ENCODE results near the gene BOD1L1.

BOD1L1 gene

DNA sequence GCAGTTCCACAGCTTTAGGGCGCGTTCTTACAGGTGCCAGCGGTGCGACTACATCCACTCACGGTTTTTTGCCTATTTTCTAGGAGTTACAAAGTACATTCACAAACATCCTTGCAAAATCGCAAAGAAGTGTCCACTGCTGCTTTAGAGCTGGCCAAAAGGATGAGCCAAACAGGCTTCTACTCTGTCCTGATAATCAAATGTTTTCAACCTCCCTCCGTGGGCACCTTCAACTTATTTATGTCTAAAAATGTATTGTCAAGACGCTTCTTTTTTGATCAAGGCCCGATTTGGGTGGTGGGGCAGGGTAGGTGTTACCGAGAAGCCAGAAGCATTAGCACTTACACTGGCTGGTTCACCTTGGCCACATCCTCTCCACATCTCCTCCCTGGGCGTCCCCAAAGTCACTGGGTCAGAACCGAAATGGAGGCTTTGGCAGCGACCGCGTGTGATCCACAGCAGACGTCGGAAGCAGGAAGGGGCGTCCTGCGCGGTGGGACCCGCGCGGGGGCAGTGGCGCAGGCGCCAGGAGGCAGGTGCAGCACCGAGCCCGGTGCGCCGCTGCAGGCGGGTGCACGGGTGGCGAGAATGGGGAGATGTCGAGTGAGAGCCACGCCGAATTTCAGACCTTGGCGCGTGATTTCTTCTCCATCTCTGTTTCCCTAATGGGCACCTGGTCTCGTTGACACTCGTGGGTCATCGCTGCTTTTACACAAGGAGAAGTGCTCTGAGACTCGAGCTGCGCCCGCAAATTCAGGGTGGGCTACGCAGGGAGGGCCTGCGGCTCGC lies 100.1 kb downstream of the BOD1L1 start:
- DNase-seq (ENCODE audit: insufficient read length) (peak; percentile 24), FAIRE-seq (peak; percentile 33)
- TF ChIP-seq POLR2A (IDR thresholded peaks at IDR 0.05; ENCODE audit: low read depth, low read length) (no peak), TAF1 (IDR thresholded peaks at IDR 0.05; ENCODE audit: borderline replicate concordance, low read depth, low read length) (no peak), POLR2AphosphoS5 (IDR thresholded peaks at IDR 0.05; ENCODE audit: low read depth, low read length) (no peak)

DNA sequence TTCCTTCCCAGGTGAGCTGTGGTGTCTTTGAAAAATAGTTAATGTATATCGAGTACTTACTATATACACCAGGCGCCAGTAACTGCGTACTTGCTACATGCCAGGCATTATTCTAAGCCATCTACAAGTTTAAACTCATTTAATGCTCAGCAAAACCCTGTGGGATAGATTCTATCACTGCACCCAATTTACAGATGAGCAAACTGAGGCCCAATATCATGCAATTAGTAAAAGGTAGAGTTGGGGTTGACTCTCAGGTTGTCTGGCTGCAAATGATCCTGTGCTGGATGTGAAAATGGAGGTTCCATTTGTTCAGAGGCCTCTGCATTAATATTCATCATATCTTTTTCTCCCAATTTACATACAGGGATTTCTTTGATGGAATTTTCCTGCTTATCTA lies 100.9 kb downstream of the BOD1L1 start:
- no peak for TF ChIP-seq TAF1 (IDR thresholded peaks at IDR 0.05; ENCODE audit: borderline replicate concordance, low read depth, low read length)
- TF ChIP-seq POLR2A (IDR thresholded peaks at IDR 0.05; ENCODE audit: low read depth, low read length) = no peak
- DNase-seq (ENCODE audit: insufficient read length) (no peak), FAIRE-seq (no peak)

DNA sequence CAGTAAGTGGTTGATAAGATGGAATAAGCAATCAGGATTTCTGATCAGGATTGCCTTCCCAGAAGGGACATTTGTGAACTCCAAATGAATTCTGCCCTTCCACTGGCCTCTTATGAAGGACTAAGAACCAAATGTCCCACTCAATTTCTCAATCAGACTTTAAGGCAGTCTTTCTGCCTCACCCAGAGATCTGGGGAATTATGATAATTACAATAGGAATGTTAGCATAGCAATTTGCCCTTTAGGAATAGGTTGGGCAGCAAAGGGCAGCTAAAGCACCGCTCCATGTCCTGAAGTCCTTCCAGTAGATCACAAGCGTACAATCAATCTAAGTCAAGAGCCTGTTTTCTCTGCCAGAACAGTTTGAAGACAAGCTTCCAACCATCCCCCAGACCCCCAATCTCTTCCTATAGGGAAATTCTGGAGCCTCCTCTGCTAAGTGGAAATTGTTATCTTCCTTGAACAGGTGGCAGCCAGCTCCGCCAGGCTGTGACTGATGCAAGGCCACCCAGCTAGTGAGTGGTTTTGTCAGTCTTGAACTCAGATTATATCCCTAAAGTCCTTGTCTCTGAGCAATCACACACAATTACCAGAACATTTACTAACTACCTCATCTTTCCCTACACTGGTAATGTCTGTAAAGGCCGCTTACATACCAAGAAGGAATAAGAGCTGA lies 101.8 kb downstream of the BOD1L1 start:
- TF ChIP-seq TAF1 (IDR thresholded peaks at IDR 0.05; ENCODE audit: borderline replicate concordance, low read depth, low read length) = no peak
- no peak for TF ChIP-seq POLR2AphosphoS5 (IDR thresholded peaks at IDR 0.05; ENCODE audit: low read depth, low read length)
- no peak for TF ChIP-seq POLR2A (IDR thresholded peaks at IDR 0.05; ENCODE audit: low read depth, low read length)
- DNase-seq (ENCODE audit: insufficient read length) (no peak), FAIRE-seq (no peak)

DNA sequence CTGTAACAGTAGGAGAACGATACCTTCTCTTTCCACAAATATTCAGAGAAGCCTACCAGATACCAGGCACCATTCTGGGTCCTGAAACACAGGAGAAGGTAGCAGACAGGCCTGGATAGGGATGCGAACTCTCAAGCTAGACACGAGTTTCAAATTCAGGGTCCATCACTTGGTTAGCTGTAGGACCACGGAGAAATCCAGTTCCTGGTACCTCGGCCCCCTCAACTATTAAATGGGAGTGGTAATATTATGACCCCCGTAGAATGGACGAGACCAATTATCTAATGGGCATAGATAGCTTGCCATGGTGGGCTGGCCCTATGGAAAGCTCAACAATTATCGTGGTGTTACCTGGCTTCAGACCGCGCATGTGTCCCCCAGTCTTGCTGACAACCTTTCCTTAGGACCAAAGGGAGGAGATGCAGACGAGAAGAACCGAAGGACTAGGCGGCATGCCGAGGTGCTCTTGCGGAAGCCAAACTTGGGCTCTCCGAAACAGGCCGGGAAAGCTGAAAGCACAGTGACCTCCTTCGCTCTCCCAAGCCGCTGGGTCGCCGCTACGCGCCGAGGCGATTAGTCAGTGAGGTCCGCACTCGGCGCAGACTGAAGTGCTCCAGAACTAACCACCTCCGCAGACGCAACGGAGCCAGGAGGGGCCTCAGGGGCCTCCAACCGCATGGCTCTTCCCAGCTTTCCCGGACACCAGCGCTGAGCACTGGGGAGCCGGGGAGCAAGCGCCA lies 102.9 kb downstream of the BOD1L1 start:
- TF ChIP-seq POLR2A (IDR thresholded peaks at IDR 0.05; ENCODE audit: low read depth, low read length) = no peak
- DNase-seq (ENCODE audit: insufficient read length) (no peak), FAIRE-seq (no peak)

DNA sequence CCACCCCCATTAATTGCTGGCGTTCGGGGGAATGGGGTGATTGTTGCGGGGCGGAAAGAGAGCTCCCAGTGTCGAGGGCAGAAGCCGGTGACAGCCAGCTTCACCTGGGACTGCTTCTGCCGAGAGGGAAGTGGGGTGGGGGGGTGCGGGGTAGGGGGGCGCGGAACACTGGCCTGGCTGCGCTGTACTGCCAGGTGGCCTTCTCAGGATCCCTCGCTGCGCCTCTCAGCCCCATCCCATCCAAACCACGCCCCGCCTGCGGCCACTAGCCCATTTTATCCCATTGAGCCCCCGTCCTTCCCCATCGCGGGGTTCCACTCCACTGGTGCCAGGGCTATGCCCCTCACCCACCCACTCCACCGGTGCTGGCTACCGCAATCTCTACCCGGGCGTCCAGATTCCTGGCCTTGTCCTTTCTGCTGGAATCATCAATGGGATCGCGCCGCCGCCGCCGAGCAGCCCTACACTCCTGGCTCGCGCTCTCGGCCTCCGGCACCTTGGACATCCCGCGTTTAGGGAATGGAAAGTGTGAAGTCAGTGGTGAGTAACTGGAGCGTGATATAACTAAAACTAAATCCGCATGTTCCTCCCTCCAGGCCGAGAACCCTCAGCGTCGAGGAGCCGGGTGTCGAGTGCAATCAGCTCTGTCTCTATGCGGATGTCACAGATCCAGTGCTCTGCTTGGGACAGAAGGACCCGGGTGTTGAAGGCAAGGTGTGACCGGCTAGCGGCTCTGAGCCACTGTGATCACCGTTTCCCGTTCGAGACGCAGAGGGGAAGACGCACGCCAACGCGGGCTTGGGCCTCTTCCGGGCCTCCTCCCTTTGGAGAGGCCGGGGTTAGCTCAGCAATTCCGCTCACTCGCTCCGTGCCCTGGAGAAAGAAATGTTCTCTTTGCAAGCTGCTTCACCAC lies 103.7 kb downstream of the BOD1L1 start:
- FAIRE-seq (no peak), DNase-seq (ENCODE audit: insufficient read length) (no peak)
- TF ChIP-seq TAF1 (IDR thresholded peaks at IDR 0.05; ENCODE audit: borderline replicate concordance, low read depth, low read length) (no peak), POLR2A (IDR thresholded peaks at IDR 0.05; ENCODE audit: low read depth, low read length) (no peak), POLR2AphosphoS5 (IDR thresholded peaks at IDR 0.05; ENCODE audit: low read depth, low read length) (no peak)

DNA sequence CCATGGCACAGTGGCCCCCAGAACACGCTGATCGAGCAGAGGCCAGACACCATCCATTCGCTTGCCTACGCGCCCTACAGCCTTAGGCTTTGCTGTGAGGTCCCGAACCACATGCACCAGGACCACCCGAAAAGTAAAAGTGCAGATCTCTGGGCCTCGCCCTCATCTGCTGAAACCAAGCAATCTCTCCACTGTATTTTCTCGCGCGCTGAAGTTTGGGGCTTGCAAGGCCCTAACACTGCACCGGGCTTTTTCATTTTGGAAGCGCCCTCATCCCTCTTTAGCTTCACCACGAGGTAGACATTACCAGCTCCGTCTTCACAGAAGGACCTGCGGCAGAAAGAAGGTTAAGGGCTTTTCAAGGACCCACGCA lies 104.4 kb downstream of the BOD1L1 start:
- no peak for DNase-seq (ENCODE audit: insufficient read length)
- FAIRE-seq = no peak
- TF ChIP-seq TAF1 (IDR thresholded peaks at IDR 0.05; ENCODE audit: borderline replicate concordance, low read depth, low read length) (no peak), POLR2AphosphoS5 (IDR thresholded peaks at IDR 0.05; ENCODE audit: low read depth, low read length) (no peak), POLR2A (IDR thresholded peaks at IDR 0.05; ENCODE audit: low read depth, low read length) (no peak)

DNA sequence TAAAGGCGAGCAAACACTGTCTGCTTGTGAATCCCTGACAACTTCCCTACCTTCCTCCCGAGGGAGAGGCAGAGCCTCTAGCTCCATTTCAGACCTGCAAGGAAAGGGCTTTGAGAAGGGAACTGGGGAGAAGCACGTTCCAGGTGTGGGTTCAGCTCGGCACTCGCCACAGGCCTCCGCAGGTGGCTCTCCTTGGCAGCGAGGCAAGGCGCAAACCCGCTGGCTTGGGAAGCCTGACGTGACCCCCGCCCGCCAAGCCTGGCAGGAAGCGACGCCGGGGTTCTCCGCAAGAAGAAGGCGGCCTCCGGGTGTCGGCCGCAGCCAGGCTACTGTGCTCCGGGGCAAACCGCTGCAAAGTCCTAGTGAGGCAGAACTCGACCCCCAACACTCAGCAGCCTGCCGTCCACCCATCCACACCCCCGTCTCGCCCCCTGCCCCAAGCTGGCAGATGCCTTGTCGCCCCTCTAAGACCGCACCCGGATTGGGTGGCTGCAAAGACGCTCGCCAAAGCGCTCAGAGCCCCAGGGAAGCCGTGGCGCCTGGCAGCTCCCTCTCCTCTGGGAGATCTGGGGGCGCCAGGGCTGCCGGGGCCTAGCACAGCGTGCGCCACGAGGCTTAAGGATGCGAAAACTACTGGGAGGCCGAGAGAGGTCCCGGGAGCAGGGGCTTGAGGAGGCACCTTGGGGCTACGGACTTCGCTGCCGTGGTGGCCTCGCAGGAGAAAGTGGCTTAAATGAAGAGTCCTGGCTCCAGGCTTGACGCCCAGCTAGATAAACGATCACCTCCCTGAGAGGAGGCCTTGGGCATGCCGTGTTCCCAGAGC lies 105.0 kb downstream of the BOD1L1 start:
- DNase-seq (ENCODE audit: insufficient read length) (no peak), FAIRE-seq (no peak)
- TF ChIP-seq TAF1 (IDR thresholded peaks at IDR 0.05; ENCODE audit: borderline replicate concordance, low read depth, low read length) (no peak), POLR2AphosphoS5 (IDR thresholded peaks at IDR 0.05; ENCODE audit: low read depth, low read length) (no peak), POLR2A (IDR thresholded peaks at IDR 0.05; ENCODE audit: low read depth, low read length) (no peak)

DNA sequence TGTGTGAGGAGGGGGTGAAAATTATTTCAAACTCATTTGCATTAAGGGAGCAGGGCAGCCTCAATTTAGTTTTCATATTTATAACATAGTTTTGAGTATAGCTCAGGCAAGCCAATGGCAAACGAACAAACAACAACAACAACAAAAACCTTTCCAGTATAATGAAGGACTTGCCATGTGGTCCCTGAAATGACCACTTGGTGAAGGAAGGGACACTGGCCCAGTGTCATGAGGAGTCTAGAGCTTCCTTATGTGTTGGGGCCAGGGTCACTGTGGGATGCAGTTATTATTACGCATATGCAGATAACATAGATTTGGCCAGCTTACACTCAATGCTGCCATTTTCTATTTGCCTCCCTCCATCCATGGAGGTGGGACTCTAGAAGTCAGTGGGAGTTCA lies 106.5 kb downstream of the BOD1L1 start:
- FAIRE-seq (no peak), DNase-seq (ENCODE audit: insufficient read length) (no peak)

More for the DNA sequence above, 106.5 kb downstream of the BOD1L1 start:
- no peak for TF ChIP-seq TAF1 (IDR thresholded peaks at IDR 0.05; ENCODE audit: borderline replicate concordance, low read depth, low read length)
- TF ChIP-seq POLR2AphosphoS5 (IDR thresholded peaks at IDR 0.05; ENCODE audit: low read depth, low read length) = no peak
- TF ChIP-seq POLR2A (IDR thresholded peaks at IDR 0.05; ENCODE audit: low read depth, low read length) = no peak

Measured in GM12892 (cell line).